Activated T-helper 2 cell treated with anti-CD3 and anti-CD28 coated beads, Interferon-gamma antibody, Interleukin-2, Interleukin-4, amounts not matched to agents 10 μg/mL and 5 μg/mL and 100 μg/mL, durations not matched to agents 14 hours and 24 hours and 36 hours (primary cell): ENCODE measurements around the gene TINCR. TPM values are rescaled to one million over a fixed set of nuclear protein-coding genes. Genes with fewer than 3 reads are reported as not detected.
"Not testable (repeated sequence)": the region's sequence is repeated elsewhere in the genome, so short reads cannot be mapped to it uniquely, and the experiment has no call there.

Experiments used
- DNase-seq: peaks from one replicate; pipeline ENCODE4 v3.0.0; 2021; ENCODE audit warnings: low spot score
- H3K27ac Mint-ChIP-seq: one replicate; pipeline ENCODE4 v1.8.0; 2021; ENCODE audit warnings: mixed read lengths
- H3K27me3 Mint-ChIP-seq: one replicate; pipeline ENCODE4 v1.8.0; 2021; ENCODE audit warnings: low read depth, mixed read lengths
- H3K36me3 Mint-ChIP-seq: one replicate; pipeline ENCODE4 v1.8.0; 2021; ENCODE audit warnings: low read depth, mixed read lengths
- H3K4me1 Mint-ChIP-seq: one replicate; pipeline ENCODE4 v1.8.0; 2021; ENCODE audit warnings: low read depth, mixed read lengths
- H3K4me3 Mint-ChIP-seq: one replicate; pipeline ENCODE4 v1.8.0; 2021; ENCODE audit warnings: low read depth, mild to moderate bottlenecking, moderate library complexity, mixed read lengths
- H3K9me3 Mint-ChIP-seq: one replicate; pipeline ENCODE4 v1.8.0; 2021; ENCODE audit warnings: mixed read lengths
- intact Hi-C: fragments of 100-400 bp; cut with micrococcal nuclease; formaldehyde crosslinking; loops from one replicate; pipeline ENCODE4 v1.15.1; 2023
- total RNA-seq: library from RNA; stranded (reverse); gene quantifications from 2 replicates; pipeline ENCODE4 v1.2.3, GENCODE V29; 2022

Gene TINCR
- total RNA-seq, 1 donor from 2014 or later: 0.52 TPM

DNA sequence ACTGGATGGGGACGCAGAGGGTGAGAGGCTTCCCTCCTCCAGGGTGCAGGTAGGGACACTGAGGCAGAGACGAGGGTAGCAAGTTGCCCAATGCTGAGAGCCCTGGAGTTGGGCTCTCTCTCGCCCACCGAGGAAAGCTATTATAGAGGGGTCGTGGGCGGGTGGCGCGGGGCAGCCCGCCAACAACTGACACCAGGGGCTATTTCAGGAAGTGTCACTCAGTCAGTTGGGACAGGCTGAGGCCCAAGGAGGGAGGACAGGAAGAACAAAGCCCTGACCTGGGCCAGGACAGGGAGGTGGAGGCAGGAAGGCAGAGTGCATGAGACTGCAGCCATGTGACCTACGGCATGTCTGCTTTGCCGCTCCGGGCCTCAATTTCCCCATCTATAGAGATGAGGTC, 29.9 kb downstream of the TINCR start:
- H3K27ac Mint-ChIP-seq: no peak overlapping the region
- peaks cover 6% of the 10 kb centered on the region for H3K27me3 Mint-ChIP-seq
- no peaks in the 10 kb centered on the region for H3K4me1 Mint-ChIP-seq
- no peak overlapping the region for H3K4me3 Mint-ChIP-seq
- intact Hi-C loops: no loop called here
- H3K9me3 Mint-ChIP-seq: peaks cover 19% of the 10 kb centered on the region
- no peak for DNase-seq
- peaks cover 5% of the 10 kb centered on the region for H3K36me3 Mint-ChIP-seq

DNA sequence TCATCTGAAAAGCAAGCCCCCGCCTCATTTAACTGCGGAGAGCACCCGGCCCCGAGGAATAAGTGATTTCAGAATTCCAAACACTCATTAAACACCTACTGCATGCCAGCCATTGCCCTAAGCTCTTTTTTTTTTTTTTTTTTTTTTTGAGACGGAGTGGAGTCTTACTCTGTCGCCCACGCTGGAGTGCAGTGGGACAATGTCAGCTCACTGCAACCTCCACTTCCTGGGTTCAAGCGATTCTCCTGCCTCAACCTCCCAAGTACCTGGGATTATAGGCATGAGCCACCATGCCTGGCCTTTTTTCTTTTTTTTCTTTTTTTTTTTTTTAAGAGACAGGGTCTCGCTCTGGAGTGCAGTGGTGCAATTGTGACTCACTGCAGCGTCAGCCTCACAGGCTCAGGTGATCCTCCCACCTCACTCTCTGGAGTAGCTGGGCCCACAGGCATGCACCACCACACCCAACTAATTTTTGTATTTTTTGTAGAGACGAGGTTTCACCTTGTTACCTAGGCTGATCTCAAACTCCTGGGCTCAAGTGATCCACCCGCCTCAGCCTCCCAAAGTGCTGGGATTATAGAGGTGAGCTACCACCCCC, 30.7 kb downstream of the TINCR start:
- H3K4me1 Mint-ChIP-seq, H3K27me3 Mint-ChIP-seq, intact Hi-C loops, H3K36me3 Mint-ChIP-seq, H3K27ac Mint-ChIP-seq, DNase-seq, H3K4me3 Mint-ChIP-seq: not testable (repeated sequence)
- peaks cover 19% of the 10 kb centered on the region for H3K9me3 Mint-ChIP-seq

DNA sequence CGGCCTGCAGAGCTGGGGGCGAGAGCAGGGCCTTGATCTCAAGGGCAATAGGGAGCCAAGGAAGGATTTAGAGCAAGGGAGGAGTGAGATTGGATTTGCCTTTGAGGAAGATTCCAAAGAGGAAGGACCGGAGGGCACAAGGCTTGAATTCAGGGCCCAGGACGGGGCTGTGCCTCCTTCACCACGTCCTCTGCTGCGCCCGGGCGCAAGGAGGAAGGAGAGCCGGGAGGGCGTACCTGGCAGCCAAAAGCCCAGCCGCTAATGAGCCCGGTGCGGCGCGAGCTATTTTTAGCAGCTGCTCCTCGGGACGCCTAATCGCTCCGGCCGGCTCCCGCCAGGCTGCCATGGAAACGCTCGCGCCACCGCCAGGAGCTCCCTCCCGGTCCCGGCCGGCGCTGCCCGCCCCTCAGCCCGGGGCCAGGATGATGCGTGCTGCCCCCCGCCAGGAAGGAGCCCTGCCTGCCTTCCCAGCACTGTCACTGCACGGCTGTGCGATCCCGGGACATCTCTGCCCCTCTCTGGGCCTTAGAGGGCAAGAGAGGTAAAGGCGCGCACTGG, 31.3 kb downstream of the TINCR start:
- Mint-ChIP-seq H3K4me1 (no peaks in the 10 kb centered on the region), H3K9me3 (peaks cover 19% of the 10 kb centered on the region), H3K27ac (no peak overlapping the region), H3K4me3 (no peak overlapping the region), H3K27me3 (peaks cover 6% of the 10 kb centered on the region), H3K36me3 (peaks cover 5% of the 10 kb centered on the region)
- DNase-seq: no peak
- intact Hi-C loops: no loop called here

DNA sequence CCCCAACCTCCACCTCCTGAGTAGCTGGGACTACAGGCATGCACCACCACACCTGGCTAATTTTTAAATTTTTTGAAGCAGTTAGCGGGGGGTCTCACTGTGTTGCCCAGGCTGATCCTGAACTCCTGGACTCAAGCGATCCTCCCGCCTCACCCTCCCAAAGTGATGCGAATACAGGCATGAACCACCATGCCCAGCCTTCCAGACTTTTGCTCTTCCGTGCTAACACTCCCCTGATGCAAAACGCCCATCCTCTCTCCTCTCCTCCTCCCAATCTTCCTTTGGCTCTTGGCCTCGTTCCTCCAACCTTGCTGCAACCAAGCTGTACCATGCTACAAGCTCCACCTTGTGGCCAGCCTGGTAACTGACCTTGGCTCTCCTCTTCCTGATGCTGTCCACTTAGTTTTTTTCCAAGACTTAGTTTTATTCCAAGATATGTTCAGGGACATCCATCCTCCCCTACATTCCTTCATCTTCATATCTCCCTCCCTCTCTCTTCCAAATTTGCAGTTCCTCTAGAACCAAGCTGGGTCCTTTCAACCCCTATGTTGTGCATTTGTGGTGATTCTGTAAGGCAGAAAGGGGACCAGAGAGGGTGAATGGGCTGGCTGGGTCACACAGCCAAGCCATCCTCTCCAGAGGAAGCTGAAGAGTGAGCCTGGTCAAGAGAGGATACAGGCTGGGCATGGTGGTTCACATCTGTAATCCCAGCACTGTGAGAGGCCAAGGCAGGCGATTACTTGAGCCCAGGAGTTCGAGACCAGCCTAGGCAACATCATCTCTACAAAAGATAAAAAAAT, 32.8 kb downstream of the TINCR start:
- Mint-ChIP-seq H3K27me3 (peaks cover 6% of the 10 kb centered on the region), H3K27ac (no peak overlapping the region), H3K36me3 (peaks cover 5% of the 10 kb centered on the region), H3K4me1 (no peaks in the 10 kb centered on the region), H3K4me3 (no peak overlapping the region), H3K9me3 (peaks cover 19% of the 10 kb centered on the region)
- DNase-seq: no peak
- intact Hi-C loops: no loop called here

DNA sequence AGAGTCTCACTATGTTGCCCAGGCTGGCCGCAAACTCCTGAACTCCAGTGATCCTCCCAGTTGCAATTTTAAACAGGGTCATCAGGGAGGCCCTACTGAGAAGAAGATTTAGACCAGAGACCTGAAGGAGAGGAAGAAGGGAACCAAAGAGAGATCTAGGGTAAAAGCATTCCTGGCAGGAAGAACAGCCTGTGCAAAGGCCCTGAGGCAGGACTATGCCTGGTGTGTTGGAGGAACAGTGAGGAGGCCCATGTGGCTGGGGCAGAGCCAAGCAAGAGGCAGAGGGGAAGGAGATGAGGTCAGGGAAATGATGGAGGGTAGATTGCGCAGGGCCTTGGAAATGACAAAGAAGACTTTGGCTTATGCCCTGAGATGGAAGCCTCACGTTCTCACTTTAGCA, 34.5 kb downstream of the TINCR start:
- DNase-seq: no peak
- Mint-ChIP-seq H3K36me3 (peaks cover 5% of the 10 kb centered on the region), H3K4me1 (no peaks in the 10 kb centered on the region), H3K4me3 (no peak overlapping the region), H3K27me3 (peaks cover 6% of the 10 kb centered on the region), H3K27ac (no peak overlapping the region), H3K9me3 (peaks cover 19% of the 10 kb centered on the region)
- intact Hi-C loops: no loop called here

DNA sequence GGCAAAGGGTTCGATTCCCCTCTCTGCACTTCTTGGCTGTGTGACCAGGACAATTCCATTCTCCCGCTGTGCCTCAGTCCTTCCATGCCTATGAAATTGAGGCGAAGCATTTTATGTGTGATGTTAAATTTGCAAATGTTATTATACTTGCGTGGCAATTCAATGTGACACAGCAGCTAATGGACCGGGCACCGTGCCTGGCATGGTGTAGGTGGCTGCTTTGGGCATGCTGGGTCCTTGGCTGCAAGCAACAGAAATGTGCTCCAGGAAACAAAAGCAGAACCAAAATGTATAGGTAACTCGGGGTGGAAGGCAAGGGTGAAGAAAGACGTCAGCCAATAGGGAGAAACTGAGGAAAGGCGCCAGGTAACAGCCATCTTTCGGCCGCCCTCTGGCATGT, 37.1 kb downstream of the TINCR start:
- Mint-ChIP-seq H3K4me3 (no peak overlapping the region), H3K36me3 (peaks cover 5% of the 10 kb centered on the region)
- intact Hi-C loops: no loop called here

DNA sequence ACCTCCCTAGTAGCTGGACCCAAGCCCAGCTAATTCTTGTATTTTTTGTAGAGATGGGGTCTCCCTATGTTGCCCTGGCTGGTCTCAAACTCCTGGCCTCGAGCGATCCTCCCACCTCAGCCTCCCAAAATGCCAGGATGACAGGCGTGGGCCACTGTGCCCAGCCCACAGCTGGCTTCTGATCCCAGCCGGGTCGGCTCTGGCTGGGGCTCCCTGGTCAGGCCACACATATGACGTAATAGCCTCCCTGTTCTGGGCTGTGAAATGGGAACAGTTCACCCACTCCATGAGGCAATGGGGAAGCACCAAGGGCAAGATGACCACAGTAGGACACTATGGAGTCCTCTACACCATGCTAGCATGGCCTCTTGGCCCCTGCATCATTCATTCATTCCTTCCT, 41.1 kb downstream of the TINCR start:
- no peaks in the 10 kb centered on the region for H3K27me3 Mint-ChIP-seq
- H3K4me1 Mint-ChIP-seq: no peaks in the 10 kb centered on the region
- H3K36me3 Mint-ChIP-seq: no peaks in the 10 kb centered on the region
- no peaks in the 10 kb centered on the region for H3K9me3 Mint-ChIP-seq
- DNase-seq: no peak
- no peak overlapping the region for H3K4me3 Mint-ChIP-seq
- intact Hi-C loops: no loop called here
- H3K27ac Mint-ChIP-seq: no peak overlapping the region

More for the DNA sequence above, 37.1 kb downstream of the TINCR start:
- Mint-ChIP-seq H3K9me3 (peaks cover 16% of the 10 kb centered on the region), H3K27me3 (no peaks in the 10 kb centered on the region), H3K4me1 (no peaks in the 10 kb centered on the region), H3K27ac (no peak overlapping the region)
- DNase-seq: no peak

DNA sequence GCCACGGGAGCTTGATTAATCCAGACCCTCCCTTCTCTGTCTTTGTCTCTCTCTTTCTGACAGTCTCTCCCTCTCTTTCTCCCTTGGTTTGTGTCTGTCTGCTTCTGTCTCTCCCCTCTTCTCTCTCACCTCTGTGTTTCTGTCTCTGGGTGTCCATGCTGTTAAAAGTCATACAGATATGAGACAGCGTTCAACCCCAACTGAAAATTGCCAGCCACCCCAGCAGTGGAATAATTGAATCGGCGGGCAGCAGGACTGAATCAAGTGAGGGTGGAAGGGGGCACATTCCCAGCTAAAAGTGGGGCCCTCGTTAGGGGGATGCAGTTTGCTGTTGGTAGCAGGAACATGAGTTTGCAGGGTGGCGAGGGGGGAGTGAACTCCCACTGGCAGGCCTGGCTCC, 43.7 kb downstream of the TINCR start:
- peaks cover 10% of the 10 kb centered on the region for H3K9me3 Mint-ChIP-seq
- no peaks in the 10 kb centered on the region for H3K36me3 Mint-ChIP-seq
- DNase-seq: no peak
- H3K4me1 Mint-ChIP-seq: no peaks in the 10 kb centered on the region
- H3K27ac Mint-ChIP-seq: no peak overlapping the region
- H3K4me3 Mint-ChIP-seq: no peak overlapping the region
- H3K27me3 Mint-ChIP-seq: no peaks in the 10 kb centered on the region
- intact Hi-C loops: no loop called here

DNA sequence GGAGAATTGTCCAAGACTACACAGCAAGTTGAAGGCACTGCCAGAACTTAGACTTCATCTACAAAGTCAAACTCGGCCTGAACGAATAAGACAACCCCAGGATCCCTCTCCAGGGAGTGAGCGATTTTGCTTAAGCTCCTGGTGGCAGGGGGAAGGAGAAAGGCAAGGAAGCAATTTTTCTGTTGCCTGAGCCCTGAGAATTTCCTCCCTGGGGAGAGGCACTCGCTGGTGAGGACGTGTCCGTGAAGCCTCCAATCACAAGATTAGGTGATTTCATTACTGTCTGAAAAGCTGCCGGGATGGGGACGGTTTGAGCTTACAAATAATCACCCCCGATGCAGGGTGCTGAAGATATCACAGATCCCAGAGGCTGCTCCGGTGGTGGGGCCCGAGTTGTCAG, 45.6 kb downstream of the TINCR start:
- Mint-ChIP-seq H3K9me3 (peaks cover 20% of the 10 kb centered on the region), H3K36me3 (no peaks in the 10 kb centered on the region), H3K4me1 (no peaks in the 10 kb centered on the region), H3K27ac (no peak overlapping the region), H3K4me3 (no peak overlapping the region), H3K27me3 (no peaks in the 10 kb centered on the region)
- DNase-seq: no peak
- intact Hi-C loops: no loop called here

DNA sequence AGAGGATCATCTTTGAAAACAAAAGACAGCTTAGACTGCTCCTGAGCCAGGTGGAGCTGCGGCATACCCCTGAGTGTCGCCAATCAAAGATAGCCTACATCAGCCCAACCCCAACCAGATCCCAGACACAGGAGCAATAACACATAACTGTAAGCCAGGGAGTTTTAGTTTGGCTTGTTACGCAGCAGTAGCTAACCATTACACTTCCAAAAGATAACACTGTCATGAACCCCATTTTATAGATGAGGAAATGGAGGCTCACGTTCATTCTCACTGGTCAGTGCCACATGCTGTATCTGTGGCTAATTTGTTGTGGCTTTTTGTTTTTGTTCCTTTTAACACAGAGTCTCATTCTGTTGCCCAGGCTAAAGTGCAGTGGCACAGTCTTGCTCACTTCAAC, 47.3 kb downstream of the TINCR start:
- Mint-ChIP-seq H3K36me3 (no peaks in the 10 kb centered on the region), H3K4me3 (no peak overlapping the region), H3K27ac (no peak overlapping the region), H3K9me3 (peaks cover 35% of the 10 kb centered on the region), H3K27me3 (no peaks in the 10 kb centered on the region), H3K4me1 (no peaks in the 10 kb centered on the region)
- intact Hi-C loops: no loop called here
- DNase-seq: no peak

DNA sequence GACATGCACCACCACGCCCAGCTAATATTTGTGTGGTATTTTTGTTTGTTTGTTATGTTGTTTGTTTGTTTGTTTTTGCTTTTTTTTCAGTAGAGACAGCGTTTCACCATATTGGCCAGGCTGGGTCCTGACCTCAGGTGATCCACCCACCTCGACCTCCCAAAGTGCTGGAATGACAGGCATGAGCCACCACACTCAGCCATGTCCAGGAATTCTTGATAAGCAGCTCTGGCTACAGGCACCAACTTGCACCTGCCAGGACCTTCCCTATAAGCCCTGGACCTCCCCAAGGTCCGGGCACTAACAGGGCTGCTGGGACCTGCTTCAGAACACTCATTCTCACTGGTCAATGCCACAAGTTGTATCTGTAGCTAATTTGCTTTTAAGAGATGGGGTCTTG, 48.7 kb downstream of the TINCR start:
- Mint-ChIP-seq H3K27ac (no peak overlapping the region), H3K36me3 (no peaks in the 10 kb centered on the region), H3K4me3 (no peak overlapping the region), H3K27me3 (no peaks in the 10 kb centered on the region), H3K4me1 (no peaks in the 10 kb centered on the region), H3K9me3 (peaks cover 37% of the 10 kb centered on the region)
- intact Hi-C loops: no loop called here
- DNase-seq: no peak

DNA sequence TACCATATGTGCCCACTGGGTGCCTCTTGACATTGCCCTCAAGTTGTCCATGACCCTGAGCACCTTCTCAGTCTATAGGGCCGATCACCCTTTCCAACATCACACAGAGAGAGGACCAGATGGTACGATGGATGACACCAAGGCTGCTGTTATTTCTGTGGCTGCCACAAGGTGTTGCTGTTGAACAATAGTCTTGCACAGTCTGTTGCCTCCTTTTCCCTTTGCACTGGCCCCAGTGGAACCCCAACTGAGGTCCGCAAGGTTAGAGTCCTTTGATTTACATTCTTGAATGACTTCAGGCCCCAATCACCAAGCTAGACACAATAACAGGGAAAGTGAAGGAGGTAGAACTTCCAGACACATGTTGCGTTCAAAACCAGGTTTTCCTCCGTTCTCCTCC, 52.0 kb downstream of the TINCR start:
- no peak for DNase-seq
- H3K4me1 Mint-ChIP-seq: no peaks in the 10 kb centered on the region

DNA sequence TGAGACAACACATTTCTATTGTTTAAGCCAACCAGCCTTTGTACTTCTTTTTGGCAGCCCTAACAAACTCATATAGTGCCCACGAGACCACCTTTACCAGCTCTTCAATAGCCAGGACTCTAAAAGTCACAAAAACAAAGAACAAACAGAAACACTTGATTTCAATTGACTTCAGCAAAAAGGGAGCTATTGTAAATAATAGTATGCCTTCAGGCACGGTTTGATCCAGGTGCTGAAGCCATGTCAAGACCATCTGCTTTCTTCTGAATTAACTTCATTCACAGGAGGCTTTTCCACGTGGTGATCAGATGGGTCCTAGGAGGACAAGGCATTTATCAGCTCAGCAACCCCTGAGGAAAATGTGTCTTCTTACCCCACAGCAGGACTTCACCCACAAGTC, 53.8 kb downstream of the TINCR start:
- H3K27me3 Mint-ChIP-seq: no peaks in the 10 kb centered on the region
- H3K4me1 Mint-ChIP-seq: no peaks in the 10 kb centered on the region
- peaks cover 33% of the 10 kb centered on the region for H3K9me3 Mint-ChIP-seq

More for the DNA sequence above, 52.0 kb downstream of the TINCR start:
- intact Hi-C loops: no loop called here
- H3K27me3 Mint-ChIP-seq: no peaks in the 10 kb centered on the region
- H3K36me3 Mint-ChIP-seq: no peaks in the 10 kb centered on the region
- no peak overlapping the region for H3K27ac Mint-ChIP-seq
- H3K4me3 Mint-ChIP-seq: no peak overlapping the region
- H3K9me3 Mint-ChIP-seq: peaks cover 40% of the 10 kb centered on the region

More for the DNA sequence above, 53.8 kb downstream of the TINCR start:
- no peak for DNase-seq
- H3K36me3 Mint-ChIP-seq: no peaks in the 10 kb centered on the region
- intact Hi-C loops: no loop called here
- H3K4me3 Mint-ChIP-seq: no peak overlapping the region
- H3K27ac Mint-ChIP-seq: no peak overlapping the region
